Fibroblast of pulmonary artery (primary cell): ENCODE results near the gene AP1AR.
A peak's percentile ranks its signal among the peaks of the same experiment; 100 is the strongest.

Experiments
- DNase-seq: peaks from one replicate; pipeline ENCODE4 v3.0.0-alpha.2; 2010; ENCODE audit warnings: low read depth
- H3K4me3 ChIP-seq: replicated peaks from 2 replicates; pipeline ENCODE4 v1.5.1; 2011; ENCODE audit warnings: low read depth, mild to moderate bottlenecking, control low read depth, low read length, moderate library complexity
- CTCF ChIP-seq: IDR thresholded peaks from 2 replicates; pipeline ENCODE4 v1.5.1; 2011; ENCODE audit warnings: mild to moderate bottlenecking, control low read depth, low read length, inconsistent platforms; ENCODE audit errors: missing control alignments

AP1AR gene

GRCh38 chr4:112225157-112225556, 6.4 kb upstream of the AP1AR start:
- TF ChIP-seq CTCF: no peak
- no peak for DNase-seq
- no peak overlapping the region for H3K4me3 ChIP-seq

DNA sequence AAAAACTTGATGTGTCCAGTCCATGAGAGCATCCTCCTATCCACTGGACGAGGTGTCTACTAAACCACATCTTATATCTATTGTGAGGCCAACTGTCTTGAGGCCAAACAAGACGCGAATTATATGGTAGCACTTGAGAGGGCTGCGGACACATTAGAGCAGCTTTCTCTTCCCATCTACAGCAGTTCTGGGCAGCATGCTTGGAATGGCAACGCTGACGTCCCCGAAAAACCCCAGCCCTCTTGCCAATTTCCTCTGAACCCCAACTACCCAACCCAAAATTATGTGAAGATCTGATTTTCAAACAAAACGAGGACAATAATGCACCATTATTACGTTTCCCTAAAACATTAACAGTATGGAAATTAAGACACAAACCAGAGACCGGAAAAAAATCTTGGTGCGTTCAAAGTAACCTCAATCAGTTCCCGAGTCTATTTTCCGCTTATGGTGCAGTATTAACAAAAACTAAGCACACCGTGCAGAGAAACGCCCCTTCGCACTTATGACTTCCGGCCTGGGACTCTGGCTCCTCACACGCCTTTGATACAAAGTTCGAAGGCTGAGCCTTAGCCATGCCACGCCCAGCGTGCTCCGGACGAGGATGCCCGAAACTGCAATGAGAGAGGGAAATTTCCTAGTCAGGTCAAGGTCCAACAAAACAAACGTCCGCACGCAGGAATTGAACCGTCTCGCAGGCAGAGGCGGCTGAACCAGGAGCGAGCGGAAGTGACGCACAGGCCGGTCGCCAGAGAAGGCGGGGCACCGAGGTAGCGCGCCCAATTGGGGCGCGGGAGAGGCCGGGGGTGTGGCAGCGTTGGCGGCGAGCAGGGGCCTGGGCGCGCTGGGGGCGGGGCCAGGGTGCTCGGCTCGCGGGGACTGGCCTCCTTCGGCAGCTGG, 458 bp upstream of the AP1AR start:
- DNase-seq: peak; percentile 97
- no peak for TF ChIP-seq CTCF
- H3K4me3 ChIP-seq: peak overlapping the region; percentile 93

- peak; percentile 90 for DNase-seq
- H3K4me3 ChIP-seq: no peak overlapping the region
- TF ChIP-seq CTCF: peak; percentile 86
Observed at GRCh38 chr4:112234952-112235609, 3.5 kb downstream of the AP1AR start.

DNA sequence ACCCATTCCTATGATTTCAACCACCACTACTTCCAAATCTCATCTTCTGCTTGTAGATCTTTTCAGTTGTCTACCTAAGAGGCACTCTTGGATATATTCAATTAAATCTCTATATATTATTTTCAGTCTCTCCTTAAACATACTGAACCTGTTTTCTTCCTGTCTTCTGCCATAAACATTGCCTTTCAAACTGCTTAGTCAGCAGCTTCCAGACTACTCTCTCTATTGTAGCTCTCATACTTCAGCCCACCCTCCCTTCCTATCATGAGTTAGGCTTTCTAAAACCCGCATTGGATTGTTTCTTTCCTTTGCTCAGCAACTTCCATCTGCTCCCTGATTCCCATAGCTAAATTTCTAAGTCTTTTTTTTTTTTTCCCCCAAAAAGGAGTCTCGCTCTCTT, 4.5 kb downstream of the AP1AR start:
- DNase-seq: no peak
- no peak for TF ChIP-seq CTCF
- no peak overlapping the region for H3K4me3 ChIP-seq

GRCh38 chr4:112238833-112239232, 7.2 kb downstream of the AP1AR start:
- no peak overlapping the region for H3K4me3 ChIP-seq
- TF ChIP-seq CTCF: no peak
- no peak for DNase-seq

GRCh38 chr4:112245383-112245782, 13.8 kb downstream of the AP1AR start:
- no peak overlapping the region for H3K4me3 ChIP-seq
- peak; percentile 28 for TF ChIP-seq CTCF
- peak; percentile 12 for DNase-seq
